HL-60/S4 (cell line): ENCODE measurements around the gene MYOCD.
"Not testable (repeated sequence)": the region's sequence is repeated elsewhere in the genome, so short reads cannot be mapped to it uniquely, and the experiment has no call there.

Experiments
- in situ Hi-C: fragments of 300-500 bp; cut with MboI; formaldehyde crosslinking; loops from 2 replicates; pipeline ENCODE4 v1.14.3; 2022; ENCODE audit warnings: low sequenced_read_pairs

The MYOCD gene, protein sequence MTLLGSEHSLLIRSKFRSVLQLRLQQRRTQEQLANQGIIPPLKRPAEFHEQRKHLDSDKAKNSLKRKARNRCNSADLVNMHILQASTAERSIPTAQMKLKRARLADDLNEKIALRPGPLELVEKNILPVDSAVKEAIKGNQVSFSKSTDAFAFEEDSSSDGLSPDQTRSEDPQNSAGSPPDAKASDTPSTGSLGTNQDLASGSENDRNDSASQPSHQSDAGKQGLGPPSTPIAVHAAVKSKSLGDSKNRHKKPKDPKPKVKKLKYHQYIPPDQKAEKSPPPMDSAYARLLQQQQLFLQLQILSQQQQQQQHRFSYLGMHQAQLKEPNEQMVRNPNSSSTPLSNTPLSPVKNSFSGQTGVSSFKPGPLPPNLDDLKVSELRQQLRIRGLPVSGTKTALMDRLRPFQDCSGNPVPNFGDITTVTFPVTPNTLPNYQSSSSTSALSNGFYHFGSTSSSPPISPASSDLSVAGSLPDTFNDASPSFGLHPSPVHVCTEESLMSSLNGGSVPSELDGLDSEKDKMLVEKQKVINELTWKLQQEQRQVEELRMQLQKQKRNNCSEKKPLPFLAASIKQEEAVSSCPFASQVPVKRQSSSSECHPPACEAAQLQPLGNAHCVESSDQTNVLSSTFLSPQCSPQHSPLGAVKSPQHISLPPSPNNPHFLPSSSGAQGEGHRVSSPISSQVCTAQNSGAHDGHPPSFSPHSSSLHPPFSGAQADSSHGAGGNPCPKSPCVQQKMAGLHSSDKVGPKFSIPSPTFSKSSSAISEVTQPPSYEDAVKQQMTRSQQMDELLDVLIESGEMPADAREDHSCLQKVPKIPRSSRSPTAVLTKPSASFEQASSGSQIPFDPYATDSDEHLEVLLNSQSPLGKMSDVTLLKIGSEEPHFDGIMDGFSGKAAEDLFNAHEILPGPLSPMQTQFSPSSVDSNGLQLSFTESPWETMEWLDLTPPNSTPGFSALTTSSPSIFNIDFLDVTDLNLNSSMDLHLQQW

DNA sequence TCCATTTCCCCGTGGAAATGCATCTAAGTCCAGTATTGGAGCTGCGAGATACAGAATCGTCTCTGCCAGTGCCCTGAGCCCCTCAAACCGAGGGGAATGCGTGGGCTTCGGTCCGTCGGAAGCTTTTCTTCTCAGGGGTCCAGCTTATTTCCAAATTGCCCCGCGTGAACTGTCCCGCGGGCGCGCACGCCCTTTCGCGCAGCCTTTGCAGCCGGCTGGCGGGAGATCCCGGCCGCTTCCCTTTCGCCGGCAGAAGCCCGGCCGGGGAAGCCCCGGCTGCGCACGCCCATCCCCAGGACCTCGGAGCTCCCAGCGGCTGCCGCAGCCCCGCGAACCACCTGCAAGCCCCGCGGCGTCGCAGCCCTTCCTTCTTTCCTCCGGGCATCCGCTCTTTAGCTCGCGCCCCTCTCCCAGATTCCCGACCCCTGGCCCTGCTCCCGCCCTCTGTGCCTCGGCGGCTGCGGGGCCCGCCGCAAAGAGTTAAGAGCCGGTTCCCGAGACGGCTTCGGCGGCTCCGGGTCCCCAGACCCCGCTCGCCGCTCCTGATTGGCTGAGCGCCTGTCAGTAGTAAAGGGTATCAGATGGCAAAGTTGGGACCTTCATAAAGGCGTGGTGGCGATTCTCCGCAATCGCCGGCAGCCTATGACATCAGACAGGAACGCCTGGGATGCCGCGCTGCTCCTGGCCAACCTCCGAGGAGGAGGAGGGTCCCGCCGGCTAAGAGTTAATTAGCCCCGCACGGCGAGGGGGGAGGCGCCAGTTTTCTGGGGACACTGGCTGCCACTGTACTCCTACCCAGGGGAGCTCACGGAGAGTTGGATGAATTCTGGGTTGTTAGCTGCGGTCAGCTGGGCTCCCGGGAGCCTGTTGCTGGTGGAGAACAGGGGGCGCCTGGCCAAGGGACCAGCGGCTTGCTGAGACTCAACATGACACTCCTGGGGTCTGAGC, at the start of gene MYOCD:
Gene MYOCD (plus strand): TSS at position 628 of the 948 bp plus-strand sequence. CDS start 299 bp downstream, at position 927.
- in situ Hi-C loops: no loop called here

- in situ Hi-C loops: no loop called here
These were observed 49.5 kb upstream of the MYOCD start for GRCh38 chr17:12616161-12616560.

- in situ Hi-C loops: no loop called here
These were observed 47.1 kb upstream of the MYOCD start for GRCh38 chr17:12618557-12618956.

GRCh38 chr17:12619459-12620199, 46.1 kb upstream of the MYOCD start:
- in situ Hi-C loops: no loop called here

DNA sequence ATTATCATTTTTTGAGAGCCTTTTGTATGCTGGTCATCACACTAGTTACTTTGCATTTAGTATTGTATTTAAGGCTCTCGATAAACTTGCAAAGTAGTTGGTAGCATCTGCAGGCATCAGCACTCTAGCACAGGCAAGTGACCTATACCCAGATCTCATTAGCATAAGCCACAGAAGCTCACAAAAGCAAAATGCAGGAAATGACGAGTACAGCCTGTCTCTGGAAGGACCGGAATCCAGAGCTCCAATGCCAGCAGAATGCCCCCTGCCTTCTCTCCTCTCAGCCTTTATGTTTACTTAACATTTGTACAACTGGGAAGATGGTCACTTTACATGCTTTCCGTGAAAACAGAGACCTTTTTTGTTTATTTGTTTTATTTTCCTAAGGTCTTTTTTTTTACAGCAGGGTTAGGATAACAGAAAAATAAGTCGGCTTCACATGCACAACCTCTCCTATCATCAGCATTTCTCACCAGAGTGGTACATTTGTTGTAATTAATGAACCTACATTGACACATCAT, 45.4 kb upstream of the MYOCD start:
- in situ Hi-C loops: no loop called here

- in situ Hi-C loops: no loop called here
These were observed 43.0 kb upstream of the MYOCD start for GRCh38 chr17:12622726-12623125.

DNA sequence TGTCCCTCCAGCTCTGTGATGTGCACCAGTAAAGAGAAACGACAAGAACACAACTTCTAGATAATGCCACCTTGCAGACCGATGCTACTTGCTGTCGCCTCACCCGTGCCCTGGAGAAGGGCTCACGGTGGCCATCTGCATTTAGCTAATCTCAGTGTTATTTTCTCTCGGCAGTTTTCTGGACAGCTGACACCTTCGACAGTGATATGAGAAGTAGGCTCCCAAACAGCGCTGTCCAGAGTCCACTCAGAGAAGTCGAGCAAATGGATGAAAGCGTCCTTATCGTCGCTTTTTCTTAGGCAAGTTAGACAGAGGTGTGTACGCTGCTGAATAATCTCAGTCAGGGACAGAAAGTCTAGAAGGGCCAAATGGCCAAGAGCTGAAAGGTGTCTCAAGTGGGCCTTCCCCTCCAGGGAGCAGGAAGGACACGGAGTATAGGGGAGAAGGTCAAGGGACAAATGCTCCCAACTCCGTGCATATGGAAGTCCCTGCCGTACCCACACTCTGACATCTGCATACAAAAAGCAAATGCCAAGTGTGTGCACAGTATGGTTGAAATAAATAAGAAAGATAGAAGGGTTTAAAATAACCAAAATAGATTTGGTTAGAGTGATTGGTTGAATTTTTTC, 42.4 kb upstream of the MYOCD start:
- in situ Hi-C loops: no loop called here

DNA sequence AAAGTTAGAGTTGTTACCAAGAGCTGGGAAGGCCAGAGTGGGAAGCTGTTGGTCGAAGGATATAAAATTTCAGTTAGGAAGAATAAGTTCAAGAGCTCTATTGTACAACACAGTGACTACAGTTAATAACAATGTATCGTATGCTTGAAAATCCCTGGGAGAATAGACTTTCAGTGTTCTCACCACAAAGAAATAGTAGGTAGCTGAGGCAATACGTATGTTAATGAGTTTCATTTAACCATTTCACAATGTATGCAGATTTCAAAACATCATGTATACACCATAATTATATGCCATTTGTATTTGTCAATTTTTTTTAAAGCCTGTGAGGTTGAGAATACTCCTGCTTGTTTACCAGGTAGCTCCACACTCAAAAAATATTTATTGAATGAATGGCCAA, 41.5 kb upstream of the MYOCD start:
- in situ Hi-C loops: no loop called here

- in situ Hi-C loops: no loop called here
These were observed 40.6 kb upstream of the MYOCD start for GRCh38 chr17:12625092-12625491.

DNA sequence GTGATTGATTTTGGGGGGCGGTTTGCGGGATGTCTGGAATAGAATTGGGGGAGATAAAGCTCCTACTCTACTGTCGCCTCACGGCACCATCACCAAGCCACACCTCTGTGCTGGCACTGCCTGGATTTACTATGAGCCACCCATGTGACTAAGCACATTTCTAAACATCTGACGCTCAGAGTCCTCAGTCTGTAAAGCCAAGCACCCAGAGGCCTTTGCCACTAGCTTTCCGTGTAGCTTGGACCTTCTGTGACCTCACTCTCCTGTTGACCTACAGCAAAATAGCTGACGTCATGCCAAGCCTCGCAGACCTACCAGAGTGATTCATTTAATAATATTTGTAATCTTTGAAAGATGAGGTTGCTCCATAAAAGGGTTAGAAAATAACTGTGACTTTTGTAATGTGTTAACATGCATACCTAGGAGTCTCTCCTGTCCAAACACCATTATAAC, 38.5 kb upstream of the MYOCD start:
- in situ Hi-C loops: no loop called here

DNA sequence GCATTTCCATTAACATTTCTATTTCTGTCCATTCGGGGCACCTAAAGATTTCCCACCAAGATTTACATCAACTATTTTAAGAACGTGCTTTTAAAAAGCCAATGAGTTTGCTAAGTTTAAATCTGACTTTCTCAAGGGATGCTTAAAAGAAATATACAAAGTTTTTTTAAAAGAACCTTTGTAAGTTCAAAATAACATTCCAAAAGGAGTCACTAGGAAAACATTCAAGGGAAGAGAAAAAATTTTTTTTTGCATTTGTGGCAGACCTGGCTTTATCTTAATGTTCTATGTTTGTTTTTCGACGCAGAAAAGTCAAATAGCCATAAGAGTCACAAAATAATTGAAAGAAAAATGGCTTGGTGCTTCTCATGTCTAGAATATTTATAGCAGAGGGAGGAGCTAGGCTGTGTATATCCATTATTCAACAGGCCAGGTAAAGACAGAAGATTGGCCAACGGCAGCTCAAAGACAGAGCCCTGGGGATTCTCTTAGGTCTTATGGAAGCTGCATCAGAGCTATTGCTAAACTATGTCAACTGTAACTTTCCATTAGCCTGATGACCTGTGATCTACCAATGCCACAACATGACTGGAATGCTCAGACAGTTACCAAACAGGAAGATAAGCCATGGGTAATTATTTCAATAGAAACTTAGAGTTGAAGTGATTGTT, 37.8 kb upstream of the MYOCD start:
- in situ Hi-C loops: no loop called here

- in situ Hi-C loops: no loop called here
These were observed 34.6 kb upstream of the MYOCD start for GRCh38 chr17:12631076-12631475.

GRCh38 chr17:12632785-12633184, 32.9 kb upstream of the MYOCD start:
- in situ Hi-C loops: no loop called here

- in situ Hi-C loops: no loop called here
These were observed 30.8 kb upstream of the MYOCD start for GRCh38 chr17:12634789-12635414.

DNA sequence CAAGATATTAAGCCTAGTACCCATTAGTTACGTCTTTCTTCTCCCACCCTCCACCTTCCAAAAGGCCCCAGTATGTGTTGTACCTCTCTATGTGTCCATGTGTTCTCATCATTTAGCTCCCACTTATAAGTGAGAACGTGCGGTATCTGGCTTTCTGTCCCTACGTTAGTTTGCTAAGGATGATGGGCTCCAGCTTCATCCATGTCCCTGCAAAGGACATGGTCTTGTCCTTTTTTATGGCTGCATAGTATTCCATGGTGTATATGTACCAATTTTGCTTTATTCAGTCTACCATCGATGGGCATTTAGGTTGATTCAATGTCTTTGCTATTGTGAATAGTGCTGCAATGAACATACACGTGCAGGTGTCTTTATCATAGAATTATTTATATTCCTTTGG, 29.7 kb upstream of the MYOCD start:
- in situ Hi-C loops: not testable (repeated sequence)

DNA sequence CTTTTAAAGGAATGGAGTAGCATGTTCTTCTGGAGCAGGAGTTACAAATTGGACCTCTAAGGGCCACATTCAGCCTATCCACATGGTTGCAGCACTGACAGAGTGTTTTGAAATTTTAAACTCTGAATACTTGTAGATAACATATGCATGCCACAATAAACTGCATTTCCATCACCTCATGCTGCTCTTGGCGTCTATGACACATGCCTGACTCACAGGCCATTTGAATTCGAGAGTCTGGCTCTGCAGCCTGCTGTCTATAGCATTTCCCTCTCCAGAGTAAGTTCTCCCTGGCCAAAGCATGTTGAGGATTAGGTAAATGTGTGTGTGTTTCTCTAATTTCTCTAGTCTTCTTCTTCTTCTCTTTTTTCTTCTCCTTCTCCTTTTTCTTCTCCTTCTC, 28.7 kb upstream of the MYOCD start:
- in situ Hi-C loops: no loop called here

- in situ Hi-C loops: no loop called here
These were observed 27.7 kb upstream of the MYOCD start for GRCh38 chr17:12637745-12638651.
